SK-N-SH (cell line): ENCODE data around the gene STARD10. TPM values are rescaled to one million over a fixed set of nuclear protein-coding genes. Genes with fewer than 3 reads are reported as not detected.
"Not testable (repeated sequence)": the region's sequence is repeated elsewhere in the genome, so short reads cannot be mapped to it uniquely, and the experiment has no call there.

Experiments
- CTCF ChIA-PET: fragments of 300-600, 350-600 bp; formaldehyde crosslinking; extraction: SDS; loops from one replicate; lab custom pipeline; 2021; lab: Yijun Ruan, JAX
- POLR2A ChIA-PET: fragments of 350-600 bp; sonication (Branson Sonifier 250); formaldehyde crosslinking; extraction: SDS; loops from one replicate; lab custom pipeline; 2020; ENCODE audit warnings: antibody characterized with exemption, inconsistent platforms; lab: Yijun Ruan, JAX
- DNase-seq: peaks from one replicate; pipeline ENCODE4 v3.0.0; 2012
- H2AFZ ChIP-seq: fragments of 200-600 bp; sonication (generic); 2 replicates; pipeline ENCODE4 v1.8.1; 2016; ENCODE audit warnings: antibody characterized with exemption, mild to moderate bottlenecking, low read depth
- H3F3A ChIP-seq: fragments of 200-600 bp; sonication (generic); replicated peaks from 2 replicates; pipeline ENCODE3; 2016; ENCODE audit warnings: antibody characterized with exemption, mild to moderate bottlenecking; ENCODE audit not compliant: insufficient read depth
- H3K27ac ChIP-seq, 2 experiments: fragments of 200-500 bp in 1 of 2; fragments of 200-600 bp in 1 of 2; sonication (Bioruptor generic) in 1 of 2; sonication (generic), shearing (Covaris generic) in 1 of 2; 2 replicates each; pipeline versions ENCODE4 v1.5.1 to v1.6.1; 2014 to 2016; ENCODE audit warnings: low read depth in 2 of 2, inconsistent platforms in 1 of 2, low read length in 1 of 2, mild to moderate bottlenecking in 1 of 2, mixed read lengths in 1 of 2
- H3K27me3 ChIP-seq: fragments of 200-600 bp; sonication (generic), shearing (Covaris generic); 2 replicates; pipeline ENCODE4 v1.6.1; 2016; ENCODE audit warnings: mixed run types; ENCODE audit not compliant: insufficient read depth
- H3K36me3 ChIP-seq, 2 experiments: fragments of 200-500 bp in 1 of 2; fragments of 200-600 bp in 1 of 2; sonication (Bioruptor generic) in 1 of 2; sonication (generic) in 1 of 2; replicated peaks in 1 of 2; 2 replicates each; pipeline versions ENCODE3 to v1.5.1; 2014 to 2016; ENCODE audit warnings: low read length in 1 of 2, mild to moderate bottlenecking in 1 of 2; ENCODE audit not compliant: insufficient read depth in 2 of 2, control insufficient read depth in 1 of 2
- H3K4me1 ChIP-seq, 2 experiments: fragments of 200-500 bp in 1 of 2; fragments of 200-600 bp in 1 of 2; sonication (Bioruptor generic) in 1 of 2; sonication (generic), shearing (Covaris generic) in 1 of 2; 2 replicates each; pipeline versions ENCODE4 v1.5.1 to v1.6.1; 2014 to 2016; ENCODE audit warnings: low read depth in 1 of 2, low read length in 1 of 2, mixed run types in 1 of 2; ENCODE audit not compliant: insufficient read depth in 2 of 2, control insufficient read depth in 1 of 2
- H3K4me2 ChIP-seq: fragments of 200-600 bp; sonication (generic), shearing (Covaris generic); 2 replicates; pipeline ENCODE4 v1.6.1; 2017; ENCODE audit warnings: mixed run types
- H3K4me3 ChIP-seq, 2 experiments: fragments of 200-500 bp in 1 of 2; fragments of 200-600 bp in 1 of 2; sonication (Bioruptor generic) in 1 of 2; sonication (generic), shearing (Covaris generic) in 1 of 2; 2 replicates each; pipeline versions ENCODE4 v1.5.1 to v1.8.1; 2014 to 2016; ENCODE audit warnings: low read depth in 2 of 2, inconsistent platforms in 1 of 2, low read length in 1 of 2, mild to moderate bottlenecking in 1 of 2, mixed read lengths in 1 of 2, moderate library complexity in 1 of 2
- H3K79me2 ChIP-seq: fragments of 200-600 bp; sonication (generic); 2 replicates; pipeline ENCODE4 v1.8.1; 2017; ENCODE audit warnings: mild to moderate bottlenecking; ENCODE audit not compliant: insufficient read depth
- H3K9ac ChIP-seq: fragments of 200-600 bp; sonication (generic); 2 replicates; pipeline ENCODE4 v1.6.1; 2017; ENCODE audit warnings: mixed run types
- H3K9me2 ChIP-seq: fragments of 200-600 bp; sonication (generic); 2 replicates; pipeline ENCODE4 v1.6.1; 2017; ENCODE audit warnings: mixed run types
- H3K9me3 ChIP-seq: fragments of 200-600 bp; sonication (generic); 2 replicates; pipeline ENCODE4 v1.6.1; 2017; ENCODE audit warnings: mixed run types, mild to moderate bottlenecking, moderate library complexity
- H4K20me1 ChIP-seq: fragments of 200-600 bp; sonication (generic); 2 replicates; pipeline ENCODE4 v1.6.1; 2017; ENCODE audit warnings: mild to moderate bottlenecking, mixed run types; ENCODE audit not compliant: insufficient read depth
- EP300 ChIP-seq, 2 experiments: IDR thresholded peaks; 2 replicates each; pipeline versions ENCODE4 v1.4.0 to v1.6.1; 2012; ENCODE audit warnings: borderline replicate concordance in 1 of 2, low read depth in 1 of 2, low read length in 1 of 2
- GATA2 ChIP-seq: sonication (generic); formaldehyde crosslinking; IDR thresholded peaks from 2 replicates; pipeline ENCODE4 v1.5.0; 2020; ENCODE audit warnings: mild to moderate bottlenecking, missing genetic modification reagents
- SMC3 ChIP-seq: IDR thresholded peaks from 2 replicates; pipeline ENCODE4 v1.6.1; 2012; ENCODE audit warnings: low read depth, low read length, improper control_type of control experiment
- WGBS: methylation state at CpG from one replicate; pipeline ENCODE4 v1.1.6; 2017; ENCODE audit warnings: low lambda C conversion rate; 5-methylcytosine and 5-hydroxymethylcytosine counted together
- polyA plus RNA-seq, 3 experiments: library from polyadenylated mRNA; depleted of rRNA; stranded (reverse); fragments of >200 nt; gene quantifications; 2 replicates each; pipeline ENCODE4 v1.2.3, GENCODE V29; 2012
- TF ChIP-seq, protein P1 (sequence below): IDR thresholded peaks from 2 replicates; pipeline ENCODE4 v1.4.0; 2012; ENCODE audit warnings: low read depth, borderline replicate concordance
- TF ChIP-seq, protein P2 (sequence below): fragments of 150-350 bp; IDR thresholded peaks from 2 replicates; pipeline ENCODE4 v1.6.1; 2017; ENCODE audit warnings: antibody characterized with exemption, low read length, low read depth, borderline replicate concordance
- TF ChIP-seq, protein P3 (sequence below): IDR thresholded peaks from 2 replicates; pipeline ENCODE4 v1.4.0; 2012; ENCODE audit warnings: low read depth
- TF ChIP-seq, protein P4 (sequence below): fragments of 150-350 bp; IDR thresholded peaks from 2 replicates; pipeline ENCODE4 v1.6.1; 2016; ENCODE audit warnings: mild to moderate bottlenecking, low read depth, low read length

STARD10 gene
- polyA plus RNA-seq, 1 of the 3 experiments (the other 2 are of a cell fraction) = 47.7 TPM

DNA sequence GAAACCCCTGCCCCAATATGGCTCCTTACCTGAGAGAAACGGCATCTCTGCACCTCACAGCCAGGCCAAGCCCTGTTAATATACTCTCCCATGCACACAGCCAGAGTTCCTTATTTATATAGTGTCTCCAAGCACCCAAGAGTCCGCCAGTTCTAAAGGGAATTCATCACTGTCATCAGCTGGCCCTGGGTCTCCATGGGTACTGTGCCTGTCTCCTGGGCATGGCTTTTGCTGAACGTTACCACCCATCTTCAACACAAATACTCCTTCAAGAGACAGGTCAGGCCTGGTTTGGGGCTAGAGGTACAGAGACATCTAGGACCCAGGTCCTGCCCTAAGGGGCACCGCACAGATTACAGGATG, 18.7 kb upstream of the STARD10 start:
- no peaks in the 10 kb centered on the region for H3F3A ChIP-seq
- WGBS = 55% methylated on average over 4 of the region's 4 CpGs
- H4K20me1 ChIP-seq = no peaks in the 10 kb centered on the region
- H3K9me2 ChIP-seq = no peaks in the 10 kb centered on the region
- no peaks in the 10 kb centered on the region for H3K27me3 ChIP-seq
- peaks cover 8 to 33% of the 10 kb centered on the region in 2 experiments; a peak in 2 of 4 replicates for H3K4me1 ChIP-seq
- H3K9me3 ChIP-seq = no peaks in the 10 kb centered on the region
- DNase-seq = no peak
- H3K9ac ChIP-seq = peak overlapping the region; percentile 10; the same call in 1 of the 2 replicates
- no peaks in the 10 kb centered on the region for H3K36me3 ChIP-seq
- POLR2A ChIA-PET = interaction anchor here (0.8 to 1.4 kb wide), 2 partner anchors 19 to 31 kb away, joined by 3 to 5 read pairs; partner anchors contain the start of gene STARD10
- CTCF ChIA-PET = interaction anchor here (0.5 to 5.4 kb wide), 9 partner anchors 10 to 255 kb away, joined by 3 to 33 read pairs (median 5); partner anchors contain the start of gene STARD10
- 0 out of 2 replicates have a peak overlapping the region, but pooled peaks have one; percentile 89 for H2AFZ ChIP-seq
- H3K79me2 ChIP-seq = peaks cover 25% of the 10 kb centered on the region; the same call in 1 of the 2 replicates
- TF ChIP-seq SMC3 = no peak
- TF ChIP-seq, protein P1, sequence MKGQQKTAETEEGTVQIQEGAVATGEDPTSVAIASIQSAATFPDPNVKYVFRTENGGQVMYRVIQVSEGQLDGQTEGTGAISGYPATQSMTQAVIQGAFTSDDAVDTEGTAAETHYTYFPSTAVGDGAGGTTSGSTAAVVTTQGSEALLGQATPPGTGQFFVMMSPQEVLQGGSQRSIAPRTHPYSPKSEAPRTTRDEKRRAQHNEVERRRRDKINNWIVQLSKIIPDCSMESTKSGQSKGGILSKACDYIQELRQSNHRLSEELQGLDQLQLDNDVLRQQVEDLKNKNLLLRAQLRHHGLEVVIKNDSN = no peak
- TF ChIP-seq EP300 (IDR thresholded peaks at IDR 0.05; ENCODE audit: borderline replicate concordance in 1 of 2, low read depth in 1 of 2, low read length in 1 of 2) = no peak
- TF ChIP-seq, protein P2, sequence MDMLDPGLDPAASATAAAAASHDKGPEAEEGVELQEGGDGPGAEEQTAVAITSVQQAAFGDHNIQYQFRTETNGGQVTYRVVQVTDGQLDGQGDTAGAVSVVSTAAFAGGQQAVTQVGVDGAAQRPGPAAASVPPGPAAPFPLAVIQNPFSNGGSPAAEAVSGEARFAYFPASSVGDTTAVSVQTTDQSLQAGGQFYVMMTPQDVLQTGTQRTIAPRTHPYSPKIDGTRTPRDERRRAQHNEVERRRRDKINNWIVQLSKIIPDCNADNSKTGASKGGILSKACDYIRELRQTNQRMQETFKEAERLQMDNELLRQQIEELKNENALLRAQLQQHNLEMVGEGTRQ = no peak
- TF ChIP-seq, protein P3, sequence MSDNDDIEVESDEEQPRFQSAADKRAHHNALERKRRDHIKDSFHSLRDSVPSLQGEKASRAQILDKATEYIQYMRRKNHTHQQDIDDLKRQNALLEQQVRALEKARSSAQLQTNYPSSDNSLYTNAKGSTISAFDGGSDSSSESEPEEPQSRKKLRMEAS = no peak
- TF ChIP-seq, protein P4, sequence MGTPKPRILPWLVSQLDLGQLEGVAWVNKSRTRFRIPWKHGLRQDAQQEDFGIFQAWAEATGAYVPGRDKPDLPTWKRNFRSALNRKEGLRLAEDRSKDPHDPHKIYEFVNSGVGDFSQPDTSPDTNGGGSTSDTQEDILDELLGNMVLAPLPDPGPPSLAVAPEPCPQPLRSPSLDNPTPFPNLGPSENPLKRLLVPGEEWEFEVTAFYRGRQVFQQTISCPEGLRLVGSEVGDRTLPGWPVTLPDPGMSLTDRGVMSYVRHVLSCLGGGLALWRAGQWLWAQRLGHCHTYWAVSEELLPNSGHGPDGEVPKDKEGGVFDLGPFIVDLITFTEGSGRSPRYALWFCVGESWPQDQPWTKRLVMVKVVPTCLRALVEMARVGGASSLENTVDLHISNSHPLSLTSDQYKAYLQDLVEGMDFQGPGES = no peak
- no peak for TF ChIP-seq GATA2 (CRISPR knock-in tag)
- H3K27ac ChIP-seq = peak overlapping the region in 1 of 2 experiments; percentile 91; a peak in 1 of 4 replicates
- peak overlapping the region; percentile 97 for H3K4me2 ChIP-seq
- peak overlapping the region; percentile 83 to 92 for H3K4me3 ChIP-seq

DNA sequence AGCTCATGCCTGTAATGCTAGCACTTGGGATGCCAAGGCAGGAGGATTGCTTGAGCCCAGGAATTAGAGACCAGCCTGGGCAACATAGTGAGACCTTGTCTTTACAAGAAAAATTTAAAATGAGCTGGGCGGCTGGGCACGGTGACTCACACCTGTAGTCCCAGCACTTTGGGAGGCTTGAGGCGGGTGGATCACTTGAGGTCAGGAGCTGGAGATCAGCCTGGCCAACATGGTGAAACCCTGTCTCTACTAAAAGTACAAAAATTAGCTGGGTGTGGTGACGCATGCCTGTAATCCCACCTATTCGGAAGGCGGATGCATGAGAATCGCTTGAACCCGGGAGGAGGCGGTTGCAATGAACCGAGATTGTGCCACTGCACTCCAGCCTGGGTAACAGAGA, 17.8 kb upstream of the STARD10 start:
- WGBS = 92% methylated on average over 10 of the region's 10 CpGs

More for the DNA sequence above, 17.8 kb upstream of the STARD10 start:
- CTCF ChIA-PET = interaction anchor here (0.6 to 5.4 kb wide), 5 partner anchors 18 to 945 kb away, joined by 3 to 33 read pairs (median 5); partner anchors contain the start of gene STARD10
- H3K27me3 ChIP-seq, H3K27ac ChIP-seq, H3K9ac ChIP-seq, H3K36me3 ChIP-seq, H2AFZ ChIP-seq, H3K9me2 ChIP-seq, POLR2A ChIA-PET, H3K9me3 ChIP-seq, H4K20me1 ChIP-seq, H3F3A ChIP-seq, DNase-seq: not testable (repeated sequence)
- Histone ChIP-seq H3K79me2 (peaks cover 25% of the 10 kb centered on the region; the same call in 1 of the 2 replicates), H3K4me2 (0 out of 2 replicates have a peak overlapping the region, but pooled peaks have one; percentile 97), H3K4me1 (peaks cover 8 to 32% of the 10 kb centered on the region in 2 experiments; a peak in 2 of 4 replicates), H3K4me3 (peak overlapping the region in 1 of 2 experiments; percentile 6; a peak in 1 of 4 replicates)
